Adrenal gland (tissue), 12 donors: Measurements from ENCODE around the gene EMILIN1. TPM values are rescaled to one million over a fixed set of nuclear protein-coding genes. Genes with fewer than 3 reads are reported as not detected.

Source experiments
- DNase-seq, 7 donors: peaks; one replicate each; pipeline ENCODE4 v3.0.0-alpha.2; 2019 to 2020
- H3K27ac ChIP-seq, 5 donors: fragments of 200-600 bp; sonication (generic) in 4 of 5; 1 replicate in 3 of 5; 2 replicates in 2 of 5; pipeline versions ENCODE4 v1.5.1 to v1.8.0; 2016 to 2020; ENCODE audit warnings: mild to moderate bottlenecking in 1 of 5
- H3K27me3 ChIP-seq: fragments of 200-600 bp; 2 replicates; pipeline ENCODE4 v1.8.0; 2021
- H3K36me3 ChIP-seq, 2 donors: fragments of 200-600 bp; replicated peaks in 1 of 2; 1 replicate in 1 of 2; 2 replicates in 1 of 2; pipeline versions ENCODE4 v1.5.1 to v1.8.0; 2018 to 2022
- H3K4me1 ChIP-seq, 2 donors: fragments of 200-600 bp; replicated peaks in 1 of 2; 1 replicate in 1 of 2; 2 replicates in 1 of 2; pipeline versions ENCODE4 v1.5.1 to v1.8.0; 2018 to 2021
- H3K4me3 ChIP-seq, 4 donors: fragments of 200-600 bp; sonication (generic) in 3 of 4; one replicate each; pipeline ENCODE4 v1.5.1; 2016 to 2018
- H3K9me3 ChIP-seq, 3 donors: fragments of 200-600 bp; sonication (generic) in 1 of 3; replicated peaks in 1 of 3; 1 replicate in 2 of 3; 2 replicates in 1 of 3; pipeline versions ENCODE4 v1.5.1 to v1.8.0; 2016 to 2021
- POLR2A ChIP-seq, 2 donors: fragments of 450-650 bp; IDR thresholded peaks; one replicate each; pipeline ENCODE4 v1.6.1; 2017; ENCODE audit warnings: antibody characterized with exemption in 2 of 2, mild to moderate bottlenecking in 2 of 2, moderate library complexity in 1 of 2
- WGBS, 4 donors: extraction: QIAGEN DNeasy Blood & Tissue Kit in 2 of 4; methylation state at CpG; one replicate each; pipeline versions ENCODE4 v1.1.5 to v1.1.7; 2013 to 2017; 5-methylcytosine and 5-hydroxymethylcytosine counted together
- intact Hi-C, 2 donors: fragments of 100-400 bp; cut with DNase I; formaldehyde crosslinking; loops; one replicate each; pipeline versions ENCODE4 v1.14.1 to v1.15.0; 2022 to 2023
- polyA plus RNA-seq, 3 donors: library from polyadenylated mRNA; stranded (reverse); fragments of 200-250 nt in 2 of 3; fragments of 350-450 nt in 1 of 3; fragmentation: Illumina TruSeq in 1 of 3; extraction: RNeasy Lipid Tissue Mini Kit (QIAGEN cat#74804) in 1 of 3; gene quantifications; one replicate each; pipeline ENCODE4 v1.2.3, GENCODE V29; 2013 to 2014
- total RNA-seq, 9 donors: library from RNA; depleted of rRNA in 4 of 9; stranded (reverse); fragments of >200 nt in 4 of 9; fragments of 120-200 nt in 1 of 9; fragmentation: NEBNext Ultra II Directional in 1 of 9; extraction: Animal tissue kit (Norgen Biotek cat#: 25700) in 1 of 9; gene quantifications; one replicate each; pipeline versions ENCODE4 v1.1.0 to v1.2.4, GENCODE V29; 2013 to 2023
- TF ChIP-seq, protein P1 (sequence below), 6 experiments: fragments of 450-650 bp in 4 of 6; fragments of 200-600 bp in 2 of 6; sonication (generic) in 1 of 6; IDR thresholded peaks; 1 replicate in 5 of 6; 2 replicates in 1 of 6; pipeline versions ENCODE4 v1.5.1 to v1.8.0; 2016 to 2021; ENCODE audit warnings: antibody characterized with exemption in 6 of 6, mild to moderate bottlenecking in 2 of 6, moderate library complexity in 1 of 6
- donor health status: healthy with polysubstance abuse.
- donor health status: Bipolar disorder and iron deficiency.
- donor health status: DM: yes; HTN: yes; CAD: no.
- donor health status: DM: no; HTN: no; CAD: no.
- donor health status: DM: no; HTN: no; CAD: no.
- donor health status: DM: yes; HTN: yes; CAD: no.

Gene EMILIN1
- total and polyA plus RNA-seq, 12 donors: 4.2 to 243 (median 99.6) TPM

DNA sequence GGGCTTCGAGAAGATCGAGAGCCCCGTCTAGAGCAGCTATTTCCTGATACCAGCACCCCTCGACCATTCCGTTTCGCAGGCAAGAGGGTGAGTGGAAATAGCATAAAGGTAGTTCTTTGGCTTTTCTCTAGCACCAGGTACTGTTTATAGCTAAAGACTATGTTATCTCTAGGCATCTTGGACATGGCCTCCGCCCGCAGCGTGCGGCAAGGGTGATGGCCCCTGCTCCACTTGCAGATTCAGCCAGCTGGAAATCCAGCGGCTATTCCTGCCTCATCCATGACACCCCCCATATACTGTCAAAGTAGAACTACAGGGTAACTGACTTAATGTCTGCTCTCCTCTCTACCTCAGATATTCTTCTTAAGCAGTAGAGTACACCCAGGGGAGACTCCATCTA lies 23.7 kb upstream of the EMILIN1 start:
- intact Hi-C loops: no loop called here
- DNase-seq: no peak
- WGBS, 4 donors: 94 to 96% (median 96%) methylated on average over 11 of the region's 11 CpGs
- TF ChIP-seq POLR2A (IDR thresholded peaks at IDR 0.05): no peak
- TF ChIP-seq, protein P1, sequence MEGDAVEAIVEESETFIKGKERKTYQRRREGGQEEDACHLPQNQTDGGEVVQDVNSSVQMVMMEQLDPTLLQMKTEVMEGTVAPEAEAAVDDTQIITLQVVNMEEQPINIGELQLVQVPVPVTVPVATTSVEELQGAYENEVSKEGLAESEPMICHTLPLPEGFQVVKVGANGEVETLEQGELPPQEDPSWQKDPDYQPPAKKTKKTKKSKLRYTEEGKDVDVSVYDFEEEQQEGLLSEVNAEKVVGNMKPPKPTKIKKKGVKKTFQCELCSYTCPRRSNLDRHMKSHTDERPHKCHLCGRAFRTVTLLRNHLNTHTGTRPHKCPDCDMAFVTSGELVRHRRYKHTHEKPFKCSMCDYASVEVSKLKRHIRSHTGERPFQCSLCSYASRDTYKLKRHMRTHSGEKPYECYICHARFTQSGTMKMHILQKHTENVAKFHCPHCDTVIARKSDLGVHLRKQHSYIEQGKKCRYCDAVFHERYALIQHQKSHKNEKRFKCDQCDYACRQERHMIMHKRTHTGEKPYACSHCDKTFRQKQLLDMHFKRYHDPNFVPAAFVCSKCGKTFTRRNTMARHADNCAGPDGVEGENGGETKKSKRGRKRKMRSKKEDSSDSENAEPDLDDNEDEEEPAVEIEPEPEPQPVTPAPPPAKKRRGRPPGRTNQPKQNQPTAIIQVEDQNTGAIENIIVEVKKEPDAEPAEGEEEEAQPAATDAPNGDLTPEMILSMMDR (IDR thresholded peaks at IDR 0.05): no peak
- peaks cover 9 to 22% of the 10 kb centered on the region in 2 donors for H3K4me1 ChIP-seq
- peaks cover 0 to 52% of the 10 kb centered on the region in 2 donors for H3K36me3 ChIP-seq
- no peaks in the 10 kb centered on the region for H3K27me3 ChIP-seq
- H3K27ac ChIP-seq: no peak overlapping the region
- no peaks in the 10 kb centered on the region for H3K9me3 ChIP-seq
- H3K4me3 ChIP-seq: no peak overlapping the region

GRCh38 chr2:27057184-27057583 lies 21.2 kb upstream of the EMILIN1 start:
- Histone ChIP-seq H3K36me3 (peaks cover 0 to 52% of the 10 kb centered on the region in 2 donors), H3K4me3 (no peak overlapping the region), H3K27me3 (no peaks in the 10 kb centered on the region), H3K4me1 (peaks cover 9 to 21% of the 10 kb centered on the region in 2 donors), H3K9me3 (no peaks in the 10 kb centered on the region), H3K27ac (no peak overlapping the region)
- DNase-seq: no peak
- intact Hi-C loops: no loop called here
- TF ChIP-seq POLR2A (IDR thresholded peaks at IDR 0.05): no peak
- WGBS, 4 donors: 95 to 96% (median 96%) methylated on average over 6 of the region's 6 CpGs

- intact Hi-C loops: no loop called here
- no peaks in the 10 kb centered on the region for H3K9me3 ChIP-seq
- H3K27me3 ChIP-seq: no peaks in the 10 kb centered on the region
- TF ChIP-seq, protein P1 (IDR thresholded peaks at IDR 0.05): no peak
- TF ChIP-seq POLR2A (IDR thresholded peaks at IDR 0.05): no peak
- no peak overlapping the region for H3K4me3 ChIP-seq
- H3K27ac ChIP-seq: peak overlapping the region in 1 of 5 donors; percentile 79
- peaks cover 11 to 18% of the 10 kb centered on the region in 2 donors for H3K4me1 ChIP-seq
- peaks cover 0 to 52% of the 10 kb centered on the region in 2 donors for H3K36me3 ChIP-seq
- DNase-seq: no peak
- WGBS, 4 donors: 91 to 98% (median 94%) methylated on average over 6 to 10 of the region's 10 CpGs
These were observed 20.2 kb upstream of the EMILIN1 start for GRCh38 chr2:27058210-27058609.

DNA sequence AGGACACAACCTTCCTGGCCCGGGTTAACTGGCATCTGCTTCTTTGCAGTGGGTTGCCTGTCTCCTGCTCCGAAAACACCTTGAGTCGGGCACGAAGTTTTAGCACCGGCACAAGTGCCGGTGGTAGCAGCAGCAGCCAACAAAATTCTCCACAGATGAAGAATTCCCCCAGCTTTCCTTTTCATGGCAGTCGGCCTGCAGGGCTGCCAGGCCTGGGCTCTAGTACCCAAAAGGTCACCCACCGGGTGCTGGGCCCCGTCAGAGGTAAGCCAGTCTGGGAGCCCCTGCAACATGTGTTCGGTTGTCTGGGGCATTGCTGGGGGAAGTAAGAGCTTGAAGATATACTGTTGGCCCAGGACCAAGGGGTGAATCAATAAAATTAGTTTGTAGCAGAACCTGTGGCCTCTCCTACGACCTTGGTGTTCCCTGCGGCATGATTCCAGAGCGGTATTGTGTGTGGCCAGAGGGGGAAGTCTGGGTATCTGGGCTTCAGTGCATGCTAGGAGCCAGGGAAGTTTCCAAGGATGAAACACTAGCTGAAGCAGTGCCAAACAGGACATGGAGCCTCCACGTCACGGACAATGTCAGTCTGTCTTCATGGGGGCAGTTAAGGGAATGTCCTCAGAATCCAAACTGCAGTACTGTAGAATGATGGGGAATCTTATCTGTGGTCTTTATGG lies 19.1 kb upstream of the EMILIN1 start:
- intact Hi-C loops: no loop called here
- H3K9me3 ChIP-seq: no peaks in the 10 kb centered on the region
- H3K4me3 ChIP-seq: no peak overlapping the region
- peaks cover 19 to 26% of the 10 kb centered on the region in 2 donors for H3K4me1 ChIP-seq
- 31 to 48% (median 39%) methylated on average over 11 to 15 of the region's 15 CpGs for WGBS, 4 donors
- H3K36me3 ChIP-seq: peaks cover 0 to 41% of the 10 kb centered on the region in 2 donors
- TF ChIP-seq POLR2A (IDR thresholded peaks at IDR 0.05): no peak
- TF ChIP-seq, protein P1 (IDR thresholded peaks at IDR 0.05): peak in 2 of 6 experiments; percentile 18 to 30
- peak overlapping the region in 4 of 5 donors; percentile 59 to 79 (median 67) for H3K27ac ChIP-seq
- DNase-seq: peak in 6 of 7 donors; percentile 77 to 90 (median 84)
- H3K27me3 ChIP-seq: no peaks in the 10 kb centered on the region

DNA sequence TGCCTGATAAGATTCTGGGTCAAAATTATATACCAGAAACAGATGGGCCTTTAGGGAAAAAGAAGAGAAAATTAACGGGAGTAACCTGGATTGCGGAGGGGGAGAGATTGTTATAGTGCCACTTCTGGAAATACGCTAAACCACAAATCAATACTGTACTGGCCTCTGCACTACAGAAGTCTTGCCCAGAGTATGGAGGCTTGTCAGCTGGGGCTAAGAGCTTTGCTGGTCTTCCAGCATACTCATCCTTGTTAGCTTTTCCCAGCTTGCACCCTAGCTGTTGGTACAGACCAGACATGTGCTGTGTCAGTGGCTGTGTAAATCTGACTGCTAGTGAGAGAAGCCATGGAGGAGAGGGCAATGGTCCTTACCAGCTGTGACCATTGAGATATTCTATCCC lies 18.1 kb upstream of the EMILIN1 start:
- Histone ChIP-seq H3K9me3 (no peaks in the 10 kb centered on the region), H3K36me3 (peaks cover 0 to 38% of the 10 kb centered on the region in 2 donors), H3K4me3 (no peak overlapping the region), H3K27me3 (no peaks in the 10 kb centered on the region), H3K4me1 (peaks cover 19 to 28% of the 10 kb centered on the region in 2 donors), H3K27ac (peak overlapping the region in 3 of 5 donors; percentile 59 to 79 (median 61))
- WGBS, 4 donors: 90 to 96% (median 93%) methylated on average over 3 of the region's 3 CpGs
- intact Hi-C loops: no loop called here
- DNase-seq: no peak
- TF ChIP-seq POLR2A (IDR thresholded peaks at IDR 0.05): no peak
- TF ChIP-seq, protein P1 (IDR thresholded peaks at IDR 0.05): no peak
